Gastroesophageal sphincter (tissue), 4 donors: Measurements from ENCODE around the gene MACROD1. TPM values are rescaled to one million over a fixed set of nuclear protein-coding genes. Genes with fewer than 3 reads are reported as not detected.
"Not testable (repeated sequence)": the region's sequence is repeated elsewhere in the genome, so short reads cannot be mapped to it uniquely, and the experiment has no call there.

Experiments
- ATAC-seq: fragments of 150-250 bp; one replicate; pipeline ENCODE4 v1.9.1; 2016; ENCODE audit warnings: mild to moderate bottlenecking, moderate library complexity
- H3K27ac ChIP-seq, 4 donors: fragments of 200-600 bp; sonication (generic) in 3 of 4; 1 replicate in 3 of 4; 2 replicates in 1 of 4; pipeline ENCODE4 v1.5.1; 2016 to 2019
- H3K27me3 ChIP-seq: fragments of 200-600 bp; sonication (generic); one replicate; pipeline ENCODE4 v1.5.1; 2019
- H3K36me3 ChIP-seq, 2 donors: fragments of 200-600 bp; sonication (generic); one replicate each; pipeline ENCODE4 v1.5.1; 2019; ENCODE audit warnings: control low read depth in 1 of 2
- H3K4me1 ChIP-seq, 3 donors: fragments of 200-600 bp; sonication (generic); 1 replicate in 2 of 3; 2 replicates in 1 of 3; pipeline ENCODE4 v1.5.1; 2016 to 2019; ENCODE audit warnings: control low read depth in 2 of 3
- H3K4me3 ChIP-seq, 2 donors: fragments of 200-600 bp; sonication (generic); one replicate each; pipeline ENCODE4 v1.5.1; 2019; ENCODE audit warnings: mild to moderate bottlenecking in 1 of 2, moderate library complexity in 1 of 2
- H3K9me3 ChIP-seq, 3 donors: fragments of 200-600 bp; sonication (generic); one replicate each; pipeline ENCODE4 v1.5.1; 2017 to 2019; ENCODE audit warnings: control low read depth in 2 of 3
- EP300 ChIP-seq: sonication (generic); formaldehyde crosslinking; IDR thresholded peaks from one replicate; pipeline ENCODE4 v1.6.1; 2017; ENCODE audit warnings: antibody characterized with exemption, mild to moderate bottlenecking
- POLR2A ChIP-seq, 2 donors: fragments of 450-650 bp; IDR thresholded peaks; one replicate each; pipeline ENCODE4 v1.6.1; 2017; ENCODE audit warnings: antibody characterized with exemption in 2 of 2, mild to moderate bottlenecking in 2 of 2, moderate library complexity in 1 of 2
- POLR2AphosphoS5 ChIP-seq: sonication (generic); formaldehyde crosslinking; IDR thresholded peaks from one replicate; pipeline ENCODE4 v1.6.1; 2017; ENCODE audit warnings: antibody characterized with exemption
- WGBS, 2 donors: methylation state at CpG; one replicate each; pipeline ENCODE4 v1.1.5; 2018; ENCODE audit warnings: low coverage in 1 of 2; 5-methylcytosine and 5-hydroxymethylcytosine counted together
- total RNA-seq, 4 donors: library from RNA; depleted of rRNA; stranded (reverse); fragments of >200 nt; gene quantifications; one replicate each; pipeline ENCODE4 v1.1.0, GENCODE V29; 2016
- TF ChIP-seq, protein P1 (sequence below), 4 experiments: fragments of 200-600 bp in 2 of 4; fragments of 450-650 bp in 2 of 4; sonication (generic) in 1 of 4; IDR thresholded peaks; one replicate each; pipeline ENCODE4 v1.5.1; 2017 to 2019; ENCODE audit warnings: antibody characterized with exemption in 4 of 4, mild to moderate bottlenecking in 2 of 4, moderate library complexity in 2 of 4

Gene MACROD1
- total RNA-seq, 4 donors from 2014 or later: 26.9 to 56.2 (median 30.4) TPM

DNA sequence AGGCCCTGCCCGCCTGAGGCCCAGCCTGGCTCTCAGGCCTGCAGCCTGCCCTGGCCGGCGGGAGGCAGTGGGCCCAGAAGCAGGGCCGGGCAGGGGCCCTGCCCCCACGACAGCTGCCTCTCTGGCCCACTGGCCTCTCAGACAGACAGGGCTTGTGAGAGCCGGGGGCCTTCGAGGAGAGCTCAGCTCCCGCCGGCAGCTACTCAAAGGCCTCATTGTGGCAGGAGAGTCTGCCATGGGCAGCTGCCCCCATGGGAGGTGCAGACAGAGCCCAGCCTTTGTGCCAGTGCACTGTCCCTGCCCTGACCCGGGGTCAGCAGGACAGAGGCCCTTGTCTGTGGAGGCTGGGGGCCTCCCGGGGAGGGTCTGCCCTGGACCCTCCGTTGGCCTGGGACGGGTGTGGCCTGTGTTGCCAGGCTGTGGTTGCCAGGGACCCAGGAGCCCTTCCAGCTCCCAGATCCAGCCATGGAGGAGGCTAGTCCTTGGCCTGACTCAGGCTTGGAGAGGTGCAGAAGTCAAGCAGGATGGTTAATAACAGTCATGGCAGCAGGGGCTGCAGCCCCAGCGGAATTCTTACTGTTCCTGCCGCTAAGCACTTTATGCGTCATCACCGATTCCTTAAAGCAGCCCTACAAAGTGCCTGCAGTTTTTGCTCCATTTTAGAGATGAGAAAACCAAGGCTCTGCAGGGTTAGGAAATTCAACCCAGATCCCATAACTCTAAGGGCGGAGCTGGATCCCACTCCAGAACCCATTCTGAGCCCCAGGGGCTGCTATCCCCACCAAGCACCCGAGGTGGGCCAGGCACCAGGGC, 117.7 kb downstream of the MACROD1 start:
- TF ChIP-seq POLR2AphosphoS5: peak; percentile 39
- no peak for TF ChIP-seq EP300
- no peaks in the 10 kb centered on the region for H3K36me3 ChIP-seq
- 60% methylated on average over 4 of the region's 19 CpGs; no CpG with 5 or more reads in 1 of the 2 donors for WGBS, 2 donors
- no peaks in the 10 kb centered on the region for H3K27me3 ChIP-seq
- peak overlapping the region in 1 of 4 donors; percentile 29 for H3K27ac ChIP-seq
- no peak overlapping the region for H3K4me3 ChIP-seq
- no peaks in the 10 kb centered on the region for H3K9me3 ChIP-seq
- no peaks in the 10 kb centered on the region for H3K4me1 ChIP-seq
- peak; percentile 46 for ATAC-seq

- not testable (repeated sequence) for H3K4me1 ChIP-seq, H3K4me3 ChIP-seq, H3K27me3 ChIP-seq, H3K36me3 ChIP-seq, H3K9me3 ChIP-seq, ATAC-seq
- H3K27ac ChIP-seq: peak overlapping the region in 1 of 4 donors; percentile 39
- WGBS, 2 donors: 100% methylated on average over 1 of the region's 8 CpGs; no CpG with 5 or more reads in 1 of the 2 donors
Observed at GRCh38 chr11:64047373-64047772, 118.5 kb downstream of the MACROD1 start.

DNA sequence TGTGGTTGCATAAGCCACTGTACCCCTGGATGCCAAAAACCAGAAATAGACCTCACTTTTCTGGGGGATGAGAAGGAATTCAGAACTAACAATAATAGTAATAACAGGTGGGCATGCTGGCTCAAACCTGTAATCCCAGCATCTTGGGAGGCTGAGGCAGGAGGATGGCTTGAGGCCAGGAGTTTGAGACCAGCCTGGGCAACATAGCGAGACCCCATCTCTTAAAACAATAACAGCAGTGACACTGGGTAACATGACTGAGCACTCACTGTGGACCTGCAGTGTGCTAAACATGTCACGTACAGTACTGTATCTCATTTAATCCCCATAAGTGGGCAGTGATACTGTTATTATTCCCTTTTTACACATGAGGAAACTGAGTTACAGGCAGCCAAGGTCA, 120.2 kb downstream of the MACROD1 start:
- Histone ChIP-seq H3K27me3 (no peaks in the 10 kb centered on the region), H3K27ac (peak overlapping the region in 1 of 4 donors; percentile 39), H3K4me3 (no peak overlapping the region), H3K36me3 (no peaks in the 10 kb centered on the region), H3K4me1 (peaks cover 0 to 5% (median 0%) of the 10 kb centered on the region in 3 donors), H3K9me3 (no peaks in the 10 kb centered on the region)
- TF ChIP-seq POLR2A (IDR thresholded peaks at IDR 0.05) (no peak), POLR2AphosphoS5 (no peak), EP300 (no peak)
- TF ChIP-seq, protein P1, sequence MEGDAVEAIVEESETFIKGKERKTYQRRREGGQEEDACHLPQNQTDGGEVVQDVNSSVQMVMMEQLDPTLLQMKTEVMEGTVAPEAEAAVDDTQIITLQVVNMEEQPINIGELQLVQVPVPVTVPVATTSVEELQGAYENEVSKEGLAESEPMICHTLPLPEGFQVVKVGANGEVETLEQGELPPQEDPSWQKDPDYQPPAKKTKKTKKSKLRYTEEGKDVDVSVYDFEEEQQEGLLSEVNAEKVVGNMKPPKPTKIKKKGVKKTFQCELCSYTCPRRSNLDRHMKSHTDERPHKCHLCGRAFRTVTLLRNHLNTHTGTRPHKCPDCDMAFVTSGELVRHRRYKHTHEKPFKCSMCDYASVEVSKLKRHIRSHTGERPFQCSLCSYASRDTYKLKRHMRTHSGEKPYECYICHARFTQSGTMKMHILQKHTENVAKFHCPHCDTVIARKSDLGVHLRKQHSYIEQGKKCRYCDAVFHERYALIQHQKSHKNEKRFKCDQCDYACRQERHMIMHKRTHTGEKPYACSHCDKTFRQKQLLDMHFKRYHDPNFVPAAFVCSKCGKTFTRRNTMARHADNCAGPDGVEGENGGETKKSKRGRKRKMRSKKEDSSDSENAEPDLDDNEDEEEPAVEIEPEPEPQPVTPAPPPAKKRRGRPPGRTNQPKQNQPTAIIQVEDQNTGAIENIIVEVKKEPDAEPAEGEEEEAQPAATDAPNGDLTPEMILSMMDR (IDR thresholded peaks at IDR 0.05): no peak
- 67 to 93% methylated on average over 2 of the region's 2 CpGs for WGBS, 2 donors
- ATAC-seq: no peak

DNA sequence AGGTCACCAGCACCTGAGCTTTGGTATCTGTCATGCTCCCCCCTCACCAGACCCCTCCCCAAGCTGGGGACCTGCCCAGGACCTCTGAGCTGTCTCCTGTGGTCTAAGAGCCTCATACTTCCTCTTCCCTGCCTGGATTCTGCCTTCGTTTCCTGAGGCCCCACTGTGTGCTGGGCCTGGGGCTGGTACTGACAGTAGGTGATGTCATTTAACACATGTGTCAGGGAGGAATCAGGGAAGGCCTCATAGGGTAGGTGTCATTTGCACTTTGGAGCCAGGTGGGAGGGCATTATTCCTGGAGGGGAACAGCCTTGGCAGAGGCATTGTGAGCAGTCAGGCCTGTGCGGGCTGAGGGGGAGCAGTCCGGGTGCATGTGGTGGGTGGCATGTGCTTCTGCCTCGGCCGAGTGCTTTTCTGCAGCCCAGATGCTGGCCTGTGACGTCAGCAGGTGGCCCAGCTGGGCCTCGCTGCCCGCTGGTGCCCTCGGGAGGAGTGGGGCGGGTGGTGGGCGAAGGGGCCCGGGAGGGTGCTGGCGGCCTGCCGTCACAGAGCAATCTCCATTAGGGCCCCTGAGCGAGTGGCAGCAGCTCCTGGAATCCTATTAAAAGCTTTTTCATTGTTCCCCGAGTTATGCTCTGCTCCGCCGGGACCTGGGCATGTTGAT, 121.1 kb downstream of the MACROD1 start:
- Histone ChIP-seq H3K4me3 (no peak overlapping the region), H3K4me1 (peaks cover 0 to 5% (median 0%) of the 10 kb centered on the region in 3 donors), H3K27ac (peak overlapping the region in 1 of 4 donors; percentile 7), H3K27me3 (no peaks in the 10 kb centered on the region), H3K9me3 (no peaks in the 10 kb centered on the region), H3K36me3 (no peaks in the 10 kb centered on the region)
- TF ChIP-seq POLR2AphosphoS5 (no peak), POLR2A (IDR thresholded peaks at IDR 0.05) (no peak), EP300 (no peak)
- TF ChIP-seq, protein P1 (IDR thresholded peaks at IDR 0.05): no peak
- ATAC-seq: no peak
- WGBS, 2 donors: 40 to 80% methylated on average over 1 to 2 of the region's 18 CpGs

DNA sequence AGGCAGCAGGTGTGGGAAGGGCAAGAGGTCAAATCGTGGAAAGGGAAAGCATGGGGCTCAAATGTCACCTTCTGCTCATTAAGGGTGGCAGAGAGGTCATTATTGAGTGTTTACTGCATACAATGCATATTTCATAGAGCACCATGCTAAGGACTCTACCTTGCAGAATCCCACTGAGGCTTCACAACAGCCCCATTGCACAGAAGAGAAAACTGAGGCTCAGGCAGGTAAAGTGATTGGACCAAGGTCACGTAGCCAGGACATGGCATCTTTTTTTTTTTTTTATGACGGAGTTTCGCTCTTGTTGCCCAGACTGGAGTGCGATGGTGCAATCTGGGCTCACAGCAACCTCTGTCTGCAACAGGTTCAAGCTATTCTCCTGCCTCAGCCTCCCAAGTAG, 122.4 kb downstream of the MACROD1 start:
- 83 to 96% methylated on average over 1 to 5 of the region's 5 CpGs for WGBS, 2 donors
- H3K27me3 ChIP-seq: no peaks in the 10 kb centered on the region
- H3K4me1 ChIP-seq: peaks cover 0 to 5% (median 0%) of the 10 kb centered on the region in 3 donors
- no peak overlapping the region for H3K27ac ChIP-seq
- H3K36me3 ChIP-seq: no peaks in the 10 kb centered on the region
- H3K9me3 ChIP-seq: no peaks in the 10 kb centered on the region
- no peak for TF ChIP-seq POLR2A (IDR thresholded peaks at IDR 0.05)
- TF ChIP-seq POLR2AphosphoS5: no peak
- no peak for TF ChIP-seq EP300
- TF ChIP-seq, protein P1 (IDR thresholded peaks at IDR 0.05): no peak
- ATAC-seq: no peak
- no peak overlapping the region for H3K4me3 ChIP-seq
